Measurements from ENCODE around the gene DDX3Y.

DNA sequence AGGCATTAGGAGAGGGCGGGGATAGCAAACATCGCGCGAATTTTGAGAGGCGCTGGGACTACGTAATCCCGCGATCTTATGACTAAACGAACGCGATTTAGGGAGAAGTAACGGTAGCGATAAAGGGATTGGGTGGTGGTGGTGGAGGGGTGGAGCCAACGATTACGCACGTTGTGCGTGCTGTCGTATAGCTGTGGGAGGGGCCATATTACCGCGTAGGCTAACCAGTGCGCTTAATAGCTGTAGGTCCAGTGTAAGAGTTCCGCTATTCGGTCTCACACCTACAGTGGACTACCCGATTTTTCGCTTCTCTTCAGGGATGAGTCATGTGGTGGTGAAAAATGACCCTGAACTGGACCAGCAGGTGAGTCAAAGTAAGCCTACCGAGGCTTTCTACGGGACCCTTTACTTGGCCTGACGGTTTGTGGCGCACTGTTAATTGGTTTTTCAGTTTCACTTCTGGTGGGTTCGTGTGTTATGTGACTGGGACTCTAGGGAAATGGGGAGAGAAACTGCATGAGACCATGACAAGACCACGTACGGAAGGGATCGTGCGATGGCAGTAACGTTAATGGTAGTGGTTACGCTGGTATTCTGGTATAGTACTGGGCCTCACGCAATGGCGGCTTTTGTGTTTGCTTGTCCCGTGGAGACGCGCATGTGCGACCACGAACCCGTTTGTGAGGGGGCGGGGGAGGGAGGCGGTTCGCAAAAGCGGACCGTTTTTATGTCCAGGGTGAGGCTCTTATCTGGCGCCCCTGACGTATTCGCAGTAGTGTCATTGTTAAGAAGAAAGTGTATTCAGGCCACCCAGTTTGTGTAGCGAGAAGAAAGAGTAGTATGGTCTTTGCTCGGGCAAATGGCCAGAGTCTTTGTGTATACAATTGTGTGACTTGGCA is at the start of gene DDX3Y:
- TF ChIP-seq EZH2phosphoT487 (IDR thresholded peaks at IDR 0.05; ENCODE audit: insufficient read depth, low read depth) = no peak
- TF ChIP-seq EZH2 (IDR thresholded peaks at IDR 0.05; ENCODE audit: insufficient read depth, poor library complexity, severe bottlenecking) = no peak

Data from GM23248 (cell line).